Activated CD4-positive, alpha-beta T cell treated with anti-CD3 and anti-CD28 coated beads, Interleukin-2, amount 50 U/mL, for 4 hours (primary cell): ENCODE results near the gene ALDH1A3.
"Not testable (repeated sequence)": the region's sequence is repeated elsewhere in the genome, so short reads cannot be mapped to it uniquely, and the experiment has no call there.

Source experiments
- DNase-seq, 2 experiments: peaks; one replicate each; pipeline ENCODE4 v3.0.0-alpha.2; 2020

Gene ALDH1A3

GRCh38 chr15:100879464-100880138, at the start of gene ALDH1A3:
ALDH1A3 (plus strand) TSS chr15:100879831; CDS start chr15:100879908, 77 bp downstream.
- no peak for DNase-seq

GRCh38 chr15:100831467-100831866, 48.2 kb upstream of the ALDH1A3 start:
- no peak for DNase-seq

DNA sequence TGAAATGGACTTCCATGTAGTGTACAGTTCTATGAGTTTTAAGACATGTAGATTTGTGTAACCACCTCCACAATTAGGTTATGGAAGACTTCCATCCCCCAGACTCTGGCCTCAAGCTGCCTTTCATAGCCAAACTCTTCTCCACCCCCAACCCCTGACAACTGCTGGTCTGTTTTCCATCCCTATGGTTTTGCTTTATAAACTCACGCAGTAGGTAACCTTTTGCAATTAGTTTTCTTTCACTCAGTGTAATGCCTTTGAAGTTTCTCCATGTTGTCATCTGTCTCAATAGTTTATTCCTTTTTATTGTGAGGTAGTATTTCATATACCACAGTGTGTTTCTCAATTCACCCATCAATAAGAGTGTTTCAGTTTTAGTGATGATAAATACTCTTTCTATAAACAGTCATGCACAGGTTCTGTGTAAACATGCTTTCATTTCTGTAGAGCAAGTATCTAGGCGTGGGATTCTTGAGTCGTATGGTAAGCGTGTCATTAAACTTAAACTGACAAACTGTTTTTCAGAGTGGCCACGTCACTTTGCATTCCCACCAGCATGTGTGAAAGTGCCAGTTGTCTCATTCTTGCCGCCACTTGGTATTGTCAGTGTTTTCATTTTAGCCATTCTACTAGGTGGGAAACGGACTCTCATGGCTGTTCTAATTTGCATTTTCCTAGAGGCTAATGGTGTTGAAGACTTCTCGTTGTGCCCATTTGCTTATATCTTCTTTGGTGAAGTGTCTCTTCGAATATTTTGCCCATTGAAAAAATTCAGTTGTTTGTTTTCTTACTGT, 47.3 kb upstream of the ALDH1A3 start:
- DNase-seq = no peak

DNA sequence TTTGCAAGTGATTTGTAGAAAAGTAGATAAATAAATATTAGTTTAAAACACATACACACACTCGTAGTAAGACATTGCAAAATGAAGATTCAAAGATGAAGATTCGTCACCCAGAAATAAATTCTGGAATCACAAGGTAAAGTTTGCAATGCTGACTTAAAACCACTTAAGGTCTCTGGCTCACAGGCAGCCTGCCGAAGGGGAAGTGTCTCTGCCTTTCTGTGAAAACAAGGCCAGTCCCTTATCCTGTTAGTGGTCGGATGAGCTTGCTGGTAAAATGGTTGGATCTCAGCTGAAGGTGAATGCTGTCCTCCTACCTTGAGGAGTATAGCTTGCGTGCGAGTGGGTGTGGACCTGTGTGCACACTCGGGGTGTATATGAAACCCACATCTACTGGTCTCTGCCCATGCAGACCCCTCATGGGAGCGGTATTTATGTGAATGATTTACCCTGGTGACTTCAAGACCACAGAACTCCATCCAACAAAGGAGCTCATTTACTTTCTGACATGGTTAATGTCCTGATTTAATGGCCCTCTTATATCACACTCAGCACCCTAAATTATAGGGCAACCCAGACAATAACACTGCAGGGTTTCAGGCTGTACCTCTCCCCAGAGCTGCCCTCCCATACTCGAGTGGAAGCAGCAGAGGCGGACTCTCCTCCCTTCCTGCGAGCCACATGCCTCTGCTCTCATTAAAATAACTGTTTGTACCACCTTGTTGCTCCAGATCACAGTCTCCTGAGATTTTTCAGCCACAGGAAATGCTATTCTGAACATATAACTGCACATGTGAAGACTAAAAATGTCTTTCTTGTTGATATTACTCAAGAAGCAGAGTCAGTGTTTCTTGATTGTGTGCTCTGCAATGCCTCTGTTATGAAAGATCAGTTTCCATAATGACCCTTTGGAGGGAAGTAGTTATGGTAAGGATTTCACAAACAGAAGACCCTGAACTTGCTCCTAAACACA, 45.9 kb upstream of the ALDH1A3 start:
- DNase-seq = no peak

DNA sequence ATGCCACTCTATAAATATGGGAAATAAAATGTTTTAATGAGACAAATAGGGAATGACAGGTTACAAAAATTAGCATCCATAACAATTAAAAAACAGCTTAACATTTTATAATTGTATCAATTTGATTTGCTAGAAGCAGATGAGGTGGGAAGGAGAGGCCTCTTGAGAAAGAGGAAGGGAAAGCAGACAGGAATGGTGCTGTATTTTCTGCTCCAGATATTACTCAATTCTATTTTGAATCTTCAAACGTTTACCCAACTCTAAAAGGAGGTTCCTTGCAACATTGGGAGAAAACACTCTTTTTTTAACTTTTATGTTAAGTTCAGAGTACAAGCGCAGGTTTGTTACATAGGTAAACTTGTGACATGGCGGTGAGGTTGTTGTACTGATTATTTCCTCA, 44.9 kb upstream of the ALDH1A3 start:
- DNase-seq = no peak

- no peak for DNase-seq
Measured at GRCh38 chr15:100835636-100836035, 44.0 kb upstream of the ALDH1A3 start.

- no peak for DNase-seq
Measured at GRCh38 chr15:100836501-100836900, 43.1 kb upstream of the ALDH1A3 start.

GRCh38 chr15:100841426-100841825, 38.2 kb upstream of the ALDH1A3 start:
- DNase-seq = no peak

DNA sequence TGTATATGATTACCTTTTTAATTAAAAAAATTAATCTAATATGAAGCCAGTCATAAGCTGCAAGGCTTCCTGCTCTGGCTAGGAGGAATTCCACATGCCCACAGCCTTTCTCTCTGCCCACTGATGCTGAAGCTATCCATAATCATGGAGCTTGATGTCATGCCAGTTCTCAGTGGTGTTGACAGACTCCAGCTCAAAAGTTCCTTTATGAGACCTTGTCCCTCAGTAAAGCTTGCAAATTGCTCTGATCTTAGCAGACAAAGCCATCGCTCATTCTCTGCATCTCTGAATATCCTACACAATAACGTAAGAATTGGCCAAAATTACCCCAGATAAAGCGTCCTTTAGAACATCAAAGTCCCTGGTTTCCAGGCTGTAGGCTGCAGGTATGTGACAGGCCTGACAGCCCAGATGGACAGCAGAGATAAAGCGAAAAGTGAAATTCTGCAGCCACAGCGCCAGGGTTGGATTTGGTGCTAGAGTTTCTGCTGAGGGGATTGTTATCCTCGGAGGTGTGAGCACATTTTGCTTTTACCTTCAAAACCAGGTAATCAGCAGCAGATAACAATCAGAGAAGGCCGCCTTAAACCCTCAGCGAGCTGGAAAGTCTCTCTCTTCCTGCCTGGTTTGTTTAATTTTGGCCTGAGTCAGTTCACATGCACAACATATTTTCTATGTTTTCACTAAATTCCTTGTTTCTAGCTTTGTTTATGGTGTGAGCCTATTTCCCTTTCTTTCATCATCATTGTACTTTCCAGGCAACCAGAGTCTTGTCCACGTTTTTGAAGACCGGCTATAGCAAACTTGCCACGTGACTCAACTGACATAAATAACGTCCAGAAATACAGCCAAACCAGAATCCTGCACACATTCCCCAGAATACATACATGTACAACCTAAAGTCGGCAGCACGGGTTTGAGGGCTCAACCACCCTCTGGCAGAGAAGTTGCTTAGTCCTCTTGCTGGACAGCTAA, 36.6 kb upstream of the ALDH1A3 start:
- DNase-seq = no peak

GRCh38 chr15:100844167-100844566, 35.5 kb upstream of the ALDH1A3 start:
- DNase-seq = no peak

GRCh38 chr15:100844778-100845177, 34.9 kb upstream of the ALDH1A3 start:
- no peak for DNase-seq

DNA sequence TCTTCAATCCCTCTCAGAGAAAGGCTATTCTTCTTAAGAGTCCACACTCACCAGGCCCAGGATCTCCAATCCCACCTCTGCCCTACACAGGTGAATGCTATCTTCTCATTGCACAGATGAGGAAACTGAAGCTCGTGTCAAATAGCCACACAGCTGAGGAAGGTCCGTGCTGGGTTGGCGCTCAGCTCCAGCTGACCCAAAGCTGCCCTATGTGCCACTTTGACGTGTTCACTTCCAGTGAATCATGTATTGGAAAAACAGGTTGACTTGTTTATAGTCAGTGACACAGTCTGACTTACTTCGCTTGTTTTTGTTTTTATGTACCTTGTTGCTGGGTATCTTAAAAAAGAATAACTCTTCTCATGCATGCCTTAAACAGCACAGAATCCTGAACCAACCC, 32.4 kb upstream of the ALDH1A3 start:
- no peak for DNase-seq

GRCh38 chr15:100849021-100849854, 30.4 kb upstream of the ALDH1A3 start:
- peak; percentile 21 to 24 for DNase-seq

GRCh38 chr15:100849855-100850218, 29.8 kb upstream of the ALDH1A3 start:
- DNase-seq = no peak

DNA sequence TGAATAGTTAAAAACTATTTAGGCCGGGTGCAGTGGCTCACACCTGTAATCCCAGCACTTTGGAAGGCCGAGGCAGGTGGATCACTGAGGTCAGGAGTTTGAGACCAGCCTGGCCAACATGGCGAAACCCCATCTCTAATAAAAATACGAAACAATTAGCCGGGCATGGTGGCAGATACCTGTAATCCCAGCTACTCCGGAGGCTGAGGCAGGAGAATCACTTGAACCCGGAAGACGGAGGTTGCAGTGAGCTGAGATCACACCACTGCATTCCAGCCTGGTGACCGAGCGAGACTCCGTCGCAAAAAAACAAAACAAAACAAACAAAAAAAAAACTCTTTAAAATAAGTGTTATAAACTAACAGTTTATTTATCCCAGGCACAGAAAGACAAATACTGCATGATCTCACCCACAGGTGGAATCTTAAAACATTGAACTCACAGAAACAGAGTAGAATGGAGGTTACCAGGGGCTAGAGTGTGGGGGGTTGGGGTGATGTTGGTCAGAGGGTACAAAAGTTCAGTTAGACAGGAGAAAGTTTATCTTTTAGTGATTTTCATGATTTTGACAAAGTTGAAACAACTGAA, 28.1 kb upstream of the ALDH1A3 start:
- not testable (repeated sequence) for DNase-seq

- no peak for DNase-seq
Measured at GRCh38 chr15:100852630-100853029, 27.0 kb upstream of the ALDH1A3 start.

- no peak for DNase-seq
Measured at GRCh38 chr15:100853676-100854440, 25.8 kb upstream of the ALDH1A3 start.

DNA sequence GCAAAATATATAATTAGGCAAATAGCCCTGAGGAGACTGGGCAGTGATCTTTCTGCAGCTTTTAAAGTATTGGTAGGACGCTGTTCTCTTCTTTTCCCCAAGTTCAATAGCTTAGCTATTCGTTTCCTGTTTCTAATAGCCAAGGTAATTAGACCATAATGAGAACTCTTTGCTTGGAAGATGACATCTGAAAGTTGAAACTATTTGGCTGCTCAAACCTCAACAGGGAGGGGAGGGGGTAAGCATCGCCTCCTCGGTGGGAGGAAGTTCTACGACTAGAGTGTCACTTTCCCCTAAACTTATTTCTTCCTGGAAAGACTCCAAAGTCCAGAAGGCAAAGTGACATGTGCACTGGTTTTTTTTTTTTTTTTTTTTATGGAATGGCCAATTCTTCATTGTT, 22.8 kb upstream of the ALDH1A3 start:
- DNase-seq = no peak

- DNase-seq = no peak
Measured at GRCh38 chr15:100858294-100858693, 21.3 kb upstream of the ALDH1A3 start.
